Measurements from ENCODE around the gene FAS. TPM values are rescaled to one million over a fixed set of nuclear protein-coding genes. Genes with fewer than 3 reads are reported as not detected.
A peak's percentile ranks its signal among the peaks of the same experiment; 100 is the strongest.

The FAS gene
- polyA plus RNA-seq, 1 of the 3 experiments (the other 2 are of a cell fraction): 31.5 TPM

- TF ChIP-seq TEAD4 (IDR thresholded peaks at IDR 0.05; ENCODE audit: borderline replicate concordance, insufficient read depth) (no peak), JUND (IDR thresholded peaks at IDR 0.05) (no peak), RXRA (IDR thresholded peaks at IDR 0.05; ENCODE audit: borderline replicate concordance, low read depth) (no peak), CTCF (IDR thresholded peaks at IDR 0.05) (no peak), NFIC (IDR thresholded peaks at IDR 0.05; ENCODE audit: borderline replicate concordance) (no peak), USF2 (IDR thresholded peaks at IDR 0.05; ENCODE audit: borderline replicate concordance, low read depth, low read length) (no peak), RFX5 (IDR thresholded peaks at IDR 0.05; ENCODE audit: low read length) (no peak), IRF3 (IDR thresholded peaks at IDR 0.05; ENCODE audit: low read depth, low read length) (no peak), RCOR1 (IDR thresholded peaks at IDR 0.05; ENCODE audit: low read length) (no peak), ZBTB33 (IDR thresholded peaks at IDR 0.05; ENCODE audit: borderline replicate concordance, low read depth) (no peak), TAF1 (IDR thresholded peaks at IDR 0.05; ENCODE audit: borderline replicate concordance, low read depth, low read length) (no peak), EZH2phosphoT487 (IDR thresholded peaks at IDR 0.05; ENCODE audit: borderline replicate concordance, low read depth) (no peak), SIN3A (IDR thresholded peaks at IDR 0.05; ENCODE audit: borderline replicate concordance, low read depth, low read length) (no peak), MXI1 (IDR thresholded peaks at IDR 0.05; ENCODE audit: low read depth, low read length) (no peak), TCF12 (IDR thresholded peaks at IDR 0.05) (no peak), RAD21 (IDR thresholded peaks at IDR 0.05; ENCODE audit: low read length) (no peak), ELF1 (IDR thresholded peaks at IDR 0.05) (no peak), CHD2 (IDR thresholded peaks at IDR 0.05; ENCODE audit: low read length, partially characterized antibody) (no peak)
- H3K27ac ChIP-seq (ENCODE audit: low read depth in 2 of 2, low read length in 1 of 2): 0 out of 4 replicates have a peak overlapping the region, but pooled peaks of 1 of the 2 experiments have one; percentile 2
- H3F3A ChIP-seq (replicated peaks; ENCODE audit: insufficient read depth): peaks cover 15% of the 10 kb centered on the region
- H2AFZ ChIP-seq (ENCODE audit: low read depth): no peak overlapping the region
- no peaks in the 10 kb centered on the region for H3K9me2 ChIP-seq
- CTCF ChIA-PET: interaction anchor here (0.7 kb wide), 2 partner anchors 15 to 23 kb away, joined by 3 to 5 read pairs; no protein-coding TSS in a partner anchor
- peaks cover 11 to 19% of the 10 kb centered on the region in 2 experiments for H3K36me3 ChIP-seq (replicated peaks in 1 of 2; ENCODE audit: control insufficient read depth in 1 of 2, insufficient read depth in 2 of 2, low read length in 1 of 2)
- H3K9ac ChIP-seq: no peak overlapping the region
- POLR2A ChIA-PET: no interaction called here
- H3K4me2 ChIP-seq: 0 out of 2 replicates have a peak overlapping the region, but pooled peaks have one; percentile 4
- no peaks in the 10 kb centered on the region for H3K9me3 ChIP-seq
- DNase-seq: no peak
- no peaks in the 10 kb centered on the region for H4K20me1 ChIP-seq (ENCODE audit: insufficient read depth)
- WGBS (ENCODE audit: low lambda C conversion rate): 94% methylated on average over 4 of the region's 4 CpGs
- H3K4me3 ChIP-seq (ENCODE audit: low read depth in 2 of 2, low read length in 1 of 2): no peak overlapping the region
- H3K27me3 ChIP-seq (ENCODE audit: insufficient read depth): no peaks in the 10 kb centered on the region
- H3K4me1 ChIP-seq (ENCODE audit: control insufficient read depth in 1 of 2, insufficient read depth in 2 of 2, low read depth in 1 of 2, low read length in 1 of 2): peaks cover 3 to 27% of the 10 kb centered on the region in 2 experiments; a peak in 2 of 4 replicates
- H3K79me2 ChIP-seq (ENCODE audit: insufficient read depth): peaks cover 50% of the 10 kb centered on the region; the same call in 1 of the 2 replicates
Observed at GRCh38 chr10:89001729-89002072, 11.1 kb downstream of the FAS start.
